GM12865 (cell line): ENCODE data around the gene RPA1.

Experiments
- DNase-seq: peaks from one replicate; pipeline ENCODE4 v3.0.0; 2010; ENCODE audit warnings: low read depth
- H3K4me3 ChIP-seq: 2 replicates; pipeline ENCODE4 v1.5.1; 2011; ENCODE audit warnings: mild to moderate bottlenecking, low read depth, low read length, control low read depth
- TF ChIP-seq, protein P1 (sequence below): IDR thresholded peaks from 2 replicates; pipeline ENCODE4 v1.5.1; 2011; ENCODE audit warnings: low read length, control low read depth, low read depth, inconsistent platforms; ENCODE audit not compliant: insufficient read depth; ENCODE audit errors: missing control alignments

RPA1 gene

DNA sequence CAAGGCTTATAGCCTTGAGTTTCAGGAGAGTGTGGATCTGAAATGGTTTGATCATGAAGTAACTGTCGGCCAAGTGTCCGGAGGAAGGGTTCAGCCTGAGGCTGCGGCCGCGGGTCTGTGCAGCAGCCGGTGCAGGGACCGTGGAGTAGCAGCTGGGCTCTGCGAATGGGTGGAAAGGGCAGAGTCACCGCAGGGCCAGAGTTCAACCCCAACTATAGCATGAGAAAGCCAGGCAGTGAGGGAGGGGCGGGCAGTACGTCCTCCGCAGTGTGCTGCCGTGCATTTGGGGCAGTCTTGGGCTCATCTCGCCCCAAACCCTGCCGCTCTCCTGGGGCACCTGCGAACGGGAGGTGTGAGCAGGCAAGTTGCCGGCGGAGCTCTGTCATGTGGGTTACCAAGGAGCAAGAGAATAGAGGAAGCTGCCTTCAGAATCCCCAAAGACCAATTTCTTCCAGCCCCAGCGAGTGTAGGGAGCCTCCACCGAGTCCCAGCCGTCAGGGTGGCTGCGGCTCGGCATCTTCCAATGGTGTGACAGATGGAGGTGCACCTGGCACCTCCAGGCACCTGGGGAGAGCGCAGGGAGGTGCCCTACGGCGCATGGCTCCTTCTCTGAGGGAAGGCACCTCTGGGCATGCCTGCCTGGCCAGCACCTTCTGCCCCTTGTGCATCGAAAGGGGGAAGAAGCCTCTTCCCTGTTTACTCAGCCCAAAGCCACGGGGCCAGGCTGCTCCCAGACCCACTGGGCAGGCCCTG lies 87.3 kb downstream of the RPA1 start:
- no peak overlapping the region for H3K4me3 ChIP-seq
- TF ChIP-seq, protein P1, sequence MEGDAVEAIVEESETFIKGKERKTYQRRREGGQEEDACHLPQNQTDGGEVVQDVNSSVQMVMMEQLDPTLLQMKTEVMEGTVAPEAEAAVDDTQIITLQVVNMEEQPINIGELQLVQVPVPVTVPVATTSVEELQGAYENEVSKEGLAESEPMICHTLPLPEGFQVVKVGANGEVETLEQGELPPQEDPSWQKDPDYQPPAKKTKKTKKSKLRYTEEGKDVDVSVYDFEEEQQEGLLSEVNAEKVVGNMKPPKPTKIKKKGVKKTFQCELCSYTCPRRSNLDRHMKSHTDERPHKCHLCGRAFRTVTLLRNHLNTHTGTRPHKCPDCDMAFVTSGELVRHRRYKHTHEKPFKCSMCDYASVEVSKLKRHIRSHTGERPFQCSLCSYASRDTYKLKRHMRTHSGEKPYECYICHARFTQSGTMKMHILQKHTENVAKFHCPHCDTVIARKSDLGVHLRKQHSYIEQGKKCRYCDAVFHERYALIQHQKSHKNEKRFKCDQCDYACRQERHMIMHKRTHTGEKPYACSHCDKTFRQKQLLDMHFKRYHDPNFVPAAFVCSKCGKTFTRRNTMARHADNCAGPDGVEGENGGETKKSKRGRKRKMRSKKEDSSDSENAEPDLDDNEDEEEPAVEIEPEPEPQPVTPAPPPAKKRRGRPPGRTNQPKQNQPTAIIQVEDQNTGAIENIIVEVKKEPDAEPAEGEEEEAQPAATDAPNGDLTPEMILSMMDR: no peak
- no peak for DNase-seq

DNA sequence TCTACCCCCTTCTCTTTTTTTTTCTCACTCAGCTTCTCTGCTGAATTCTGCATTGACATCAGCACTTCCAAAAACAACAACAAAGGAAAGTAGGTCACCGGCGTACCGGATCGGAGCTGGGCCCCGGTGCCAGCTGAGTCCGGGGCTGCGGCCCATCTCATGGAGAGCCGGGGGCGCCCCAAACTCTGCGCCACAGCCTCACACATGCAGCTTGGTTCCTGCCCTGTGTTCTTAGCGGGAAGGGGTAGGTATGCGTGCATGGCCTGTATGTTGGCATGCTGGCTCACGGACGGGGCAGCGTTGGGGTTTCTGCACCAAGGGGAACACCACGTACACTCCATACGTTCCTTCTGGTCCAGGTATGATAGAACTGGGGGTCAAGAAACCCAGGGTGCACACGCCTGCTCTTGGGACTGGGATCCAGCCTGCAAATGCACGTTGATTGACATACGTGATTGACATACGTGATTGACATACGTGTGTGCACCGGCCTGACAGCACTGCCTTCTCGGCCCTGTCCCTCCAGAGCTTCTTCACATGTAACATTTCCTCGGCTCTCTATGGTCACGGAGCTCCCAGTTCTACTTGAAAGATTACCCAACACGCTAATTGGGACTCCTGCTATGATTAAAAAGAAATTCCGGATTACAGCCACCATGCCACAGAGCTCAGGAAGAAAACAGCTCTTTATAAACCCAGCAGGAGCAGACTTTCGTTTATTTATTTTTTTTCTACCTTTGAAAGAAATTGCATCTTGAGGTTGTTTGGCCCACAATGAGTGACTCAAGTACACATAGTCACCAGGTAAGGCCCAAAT lies 88.7 kb downstream of the RPA1 start:
- no peak for DNase-seq
- TF ChIP-seq, protein P1: no peak
- no peak overlapping the region for H3K4me3 ChIP-seq

DNA sequence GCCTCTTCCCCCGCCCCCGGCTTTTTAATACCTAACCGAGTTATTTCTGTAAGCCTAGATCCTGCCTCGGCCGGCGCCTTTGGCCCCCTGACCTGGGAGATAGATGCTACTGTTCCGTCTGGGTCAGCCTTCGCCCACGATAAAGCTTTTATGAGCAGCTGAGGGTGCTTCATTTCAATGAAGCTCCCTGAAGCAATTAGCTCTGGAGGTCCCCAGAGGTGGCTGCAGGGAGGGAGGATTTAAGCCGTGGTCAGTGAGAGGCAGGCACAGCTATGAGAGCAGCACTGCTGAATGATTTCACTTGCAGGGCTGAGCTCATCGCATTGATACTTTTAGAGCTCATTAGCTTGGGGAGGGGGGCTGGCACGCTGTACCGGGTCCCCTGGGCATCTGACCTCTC lies 89.4 kb downstream of the RPA1 start:
- TF ChIP-seq, protein P1: no peak
- DNase-seq: no peak
- no peak overlapping the region for H3K4me3 ChIP-seq

DNA sequence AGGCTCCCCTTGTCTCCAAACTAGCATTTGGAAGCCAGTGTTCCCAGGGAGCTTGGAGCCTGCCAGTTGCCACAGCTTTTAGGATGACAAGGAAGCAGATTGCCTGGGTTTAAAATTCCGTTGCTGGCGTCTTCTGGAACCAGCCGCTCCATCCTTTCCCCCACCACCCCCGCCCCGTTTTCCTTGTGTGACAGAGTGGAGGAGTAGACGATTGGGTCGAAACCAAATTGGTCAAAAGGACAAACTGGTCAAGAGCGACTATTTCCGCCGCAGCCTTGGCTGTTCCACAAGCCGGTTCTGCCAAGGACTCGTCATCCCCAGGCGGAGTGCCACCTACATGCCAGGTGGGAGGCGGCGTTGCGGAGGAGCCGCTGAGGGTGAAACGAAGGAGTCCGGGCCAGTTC lies 91.1 kb downstream of the RPA1 start:
- H3K4me3 ChIP-seq: no peak overlapping the region
- TF ChIP-seq, protein P1: no peak
- no peak for DNase-seq

DNA sequence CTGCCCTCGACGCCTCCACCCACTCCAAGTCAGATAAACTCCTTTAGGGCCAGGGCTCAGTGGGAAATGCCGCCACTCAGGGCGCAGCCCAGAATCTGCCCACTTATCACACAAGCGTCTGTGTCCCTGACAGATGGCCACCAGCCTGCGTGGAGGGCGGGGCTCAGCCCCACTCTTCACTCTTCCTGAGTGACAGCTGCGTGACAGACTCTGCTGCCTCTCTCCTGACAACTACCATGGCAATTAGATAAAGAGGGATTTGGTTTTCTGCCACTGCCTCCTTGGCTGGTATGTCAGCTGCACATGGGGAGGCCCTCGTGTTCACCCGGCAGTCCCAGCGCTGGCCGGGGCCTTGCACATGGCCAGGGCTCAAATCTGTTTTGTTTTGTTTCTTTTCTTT lies 99.2 kb downstream of the RPA1 start:
- DNase-seq: no peak
- no peak overlapping the region for H3K4me3 ChIP-seq
- TF ChIP-seq, protein P1: no peak

DNA sequence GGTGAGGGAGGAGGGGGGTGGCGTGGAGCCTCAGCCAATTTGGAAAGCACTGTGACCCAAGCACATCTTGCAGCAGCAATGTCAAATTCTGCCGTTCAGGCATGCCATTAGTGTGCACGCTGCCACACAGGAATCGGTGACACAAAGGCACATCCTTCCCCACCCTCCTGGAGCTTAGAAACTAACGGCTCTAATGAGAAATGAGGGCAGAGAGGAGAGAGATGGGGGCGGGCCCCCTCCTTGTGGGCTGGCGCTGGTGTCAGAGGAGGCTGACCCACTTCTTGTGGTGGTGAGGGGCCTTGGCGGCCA lies 100.5 kb downstream of the RPA1 start:
- TF ChIP-seq, protein P1: no peak
- no peak for DNase-seq
- no peak overlapping the region for H3K4me3 ChIP-seq
